Central memory CD8-positive, alpha-beta T cell (primary cell): ENCODE data around the gene IFNA7.
A peak's percentile ranks its signal among the peaks of the same experiment; 100 is the strongest.

Experiments
- ATAC-seq: fragments of 150-1000 bp; cut with Tn5 transposase; replicated peaks from 2 replicates; pipeline ENCODE4 v1.10.0; 2022; ENCODE audit warnings: mild to moderate bottlenecking, moderate FRiP score, moderate number of reproducible peaks; ENCODE audit not compliant: poor library complexity, severe bottlenecking; ENCODE audit errors: extremely low read depth
- DNase-seq, 2 donors: peaks; one replicate each; pipeline ENCODE4 v3.0.0; 2021; ENCODE audit warnings: low spot score in 2 of 2
- H3K27ac Mint-ChIP-seq: one replicate; pipeline ENCODE4 v1.8.0; 2022; ENCODE audit warnings: low read depth, mild to moderate bottlenecking, moderate library complexity, mixed read lengths
- H3K27me3 Mint-ChIP-seq: one replicate; pipeline ENCODE4 v1.8.0; 2022; ENCODE audit warnings: mixed read lengths
- H3K36me3 Mint-ChIP-seq: one replicate; pipeline ENCODE4 v1.8.0; 2022; ENCODE audit warnings: mild to moderate bottlenecking, moderate library complexity, mixed read lengths; ENCODE audit not compliant: insufficient read depth
- H3K4me1 Mint-ChIP-seq: one replicate; pipeline ENCODE4 v1.8.0; 2022; ENCODE audit warnings: mixed read lengths
- H3K4me3 Mint-ChIP-seq: one replicate; pipeline ENCODE4 v1.8.0; 2022; ENCODE audit warnings: mild to moderate bottlenecking, moderate library complexity, mixed read lengths
- H3K9me3 Mint-ChIP-seq: one replicate; pipeline ENCODE4 v1.8.0; 2022; ENCODE audit warnings: mixed read lengths

The IFNA7 gene

DNA sequence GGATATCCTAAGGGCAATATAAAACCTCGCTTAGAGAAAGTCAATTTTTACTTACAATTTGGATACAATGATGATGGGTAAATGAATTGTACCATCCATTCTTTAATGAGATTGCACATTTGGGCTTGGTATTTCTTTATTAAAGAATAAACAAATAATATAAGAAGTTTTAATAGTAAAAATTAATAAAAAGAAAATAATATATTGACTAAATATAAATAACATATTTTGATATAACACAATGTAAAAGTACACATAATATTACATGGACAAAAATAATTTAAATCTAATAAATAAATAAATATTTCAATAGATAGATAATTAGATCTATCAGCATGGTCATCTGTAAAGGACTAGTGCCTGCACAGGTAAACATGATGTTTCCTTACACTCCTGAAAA, 36.5 kb downstream of the IFNA7 start:
- Mint-ChIP-seq H3K4me3 (no peak overlapping the region), H3K27ac (no peak overlapping the region), H3K27me3 (peaks cover 9% of the 10 kb centered on the region), H3K4me1 (peaks cover 32% of the 10 kb centered on the region), H3K36me3 (no peaks in the 10 kb centered on the region), H3K9me3 (no peaks in the 10 kb centered on the region)
- DNase-seq = no peak
- ATAC-seq = no peak

DNA sequence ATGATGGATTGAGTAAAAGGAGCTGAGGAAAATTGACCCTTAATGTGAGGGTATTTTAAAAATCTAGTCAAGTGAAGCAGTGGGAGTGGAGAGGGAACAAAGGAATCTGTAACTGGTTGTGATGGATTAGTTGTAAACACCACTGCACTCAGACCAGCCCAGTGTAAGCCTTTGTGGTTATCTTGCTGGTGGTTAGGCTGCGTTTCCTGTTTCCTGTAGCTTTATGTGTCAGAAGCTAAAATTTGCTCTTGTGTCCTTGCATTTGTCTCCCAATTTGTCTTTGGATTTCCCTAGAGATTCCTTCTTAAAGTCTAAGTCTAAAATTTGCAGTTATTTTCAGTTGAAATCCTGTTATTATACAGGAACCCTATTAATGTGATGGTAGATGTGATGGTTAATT, 41.8 kb downstream of the IFNA7 start:
- Mint-ChIP-seq H3K36me3 (no peaks in the 10 kb centered on the region), H3K27me3 (no peaks in the 10 kb centered on the region), H3K9me3 (peaks cover 5% of the 10 kb centered on the region), H3K4me1 (peaks cover 46% of the 10 kb centered on the region), H3K27ac (peak overlapping the region; percentile 26), H3K4me3 (peak overlapping the region; percentile 55)
- peak; percentile 89 for ATAC-seq
- no peak for DNase-seq

DNA sequence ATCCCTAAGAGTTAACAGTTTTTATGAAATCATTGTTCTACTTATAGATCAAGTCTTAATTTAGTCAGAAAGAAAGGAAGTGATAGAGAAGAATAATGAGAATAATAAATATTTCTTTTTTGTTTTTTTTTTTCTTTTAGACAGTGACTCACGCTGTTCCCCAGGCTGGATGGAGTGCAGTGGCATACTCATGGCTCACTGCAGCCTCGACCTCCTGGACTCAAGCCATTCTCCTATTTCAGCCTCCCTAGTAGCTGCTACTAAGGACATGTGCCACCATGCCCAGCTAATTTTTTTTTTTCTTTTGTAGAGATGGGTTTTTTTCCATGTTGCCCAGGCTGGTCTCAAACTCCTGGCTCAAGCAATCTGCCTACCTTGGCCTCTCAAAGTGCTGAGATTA, 46.5 kb downstream of the IFNA7 start:
- peaks cover 20% of the 10 kb centered on the region for H3K4me1 Mint-ChIP-seq
- H3K36me3 Mint-ChIP-seq = no peaks in the 10 kb centered on the region
- no peak for DNase-seq
- H3K27ac Mint-ChIP-seq = no peak overlapping the region
- ATAC-seq = no peak
- H3K4me3 Mint-ChIP-seq = no peak overlapping the region
- no peaks in the 10 kb centered on the region for H3K27me3 Mint-ChIP-seq
- H3K9me3 Mint-ChIP-seq = peaks cover 5% of the 10 kb centered on the region

DNA sequence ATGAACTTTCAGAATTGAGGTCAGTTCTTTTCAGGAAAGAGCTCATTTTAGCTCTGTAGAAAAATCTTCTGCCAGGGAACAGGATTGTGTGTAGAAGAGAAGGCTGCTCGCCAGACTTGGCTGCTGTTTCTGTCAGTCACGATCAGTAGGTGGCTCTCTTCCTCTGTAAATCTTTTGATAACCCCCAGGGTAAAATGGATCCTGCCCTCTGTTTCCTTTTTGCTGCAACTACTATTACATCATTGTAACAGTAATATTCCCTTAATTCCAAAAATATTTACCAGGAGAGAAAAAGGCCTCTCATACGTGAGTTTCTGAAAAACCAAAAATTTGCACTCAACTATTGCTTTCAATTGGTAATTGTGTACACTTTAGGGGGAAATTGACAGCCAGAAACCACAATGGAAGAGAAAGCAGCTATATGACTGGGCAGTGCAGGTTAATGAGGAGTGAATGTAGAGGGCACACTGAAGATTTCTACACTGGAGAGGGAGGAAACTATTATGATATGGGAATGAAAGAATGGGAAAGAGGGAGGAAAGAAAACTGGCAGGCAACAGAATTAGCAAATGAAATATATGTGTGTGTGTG, 47.9 kb downstream of the IFNA7 start:
- Mint-ChIP-seq H3K4me1 (peaks cover 11% of the 10 kb centered on the region), H3K4me3 (no peak overlapping the region), H3K9me3 (peaks cover 5% of the 10 kb centered on the region), H3K36me3 (no peaks in the 10 kb centered on the region), H3K27me3 (peaks cover 8% of the 10 kb centered on the region), H3K27ac (no peak overlapping the region)
- ATAC-seq (no peak), DNase-seq (no peak)

DNA sequence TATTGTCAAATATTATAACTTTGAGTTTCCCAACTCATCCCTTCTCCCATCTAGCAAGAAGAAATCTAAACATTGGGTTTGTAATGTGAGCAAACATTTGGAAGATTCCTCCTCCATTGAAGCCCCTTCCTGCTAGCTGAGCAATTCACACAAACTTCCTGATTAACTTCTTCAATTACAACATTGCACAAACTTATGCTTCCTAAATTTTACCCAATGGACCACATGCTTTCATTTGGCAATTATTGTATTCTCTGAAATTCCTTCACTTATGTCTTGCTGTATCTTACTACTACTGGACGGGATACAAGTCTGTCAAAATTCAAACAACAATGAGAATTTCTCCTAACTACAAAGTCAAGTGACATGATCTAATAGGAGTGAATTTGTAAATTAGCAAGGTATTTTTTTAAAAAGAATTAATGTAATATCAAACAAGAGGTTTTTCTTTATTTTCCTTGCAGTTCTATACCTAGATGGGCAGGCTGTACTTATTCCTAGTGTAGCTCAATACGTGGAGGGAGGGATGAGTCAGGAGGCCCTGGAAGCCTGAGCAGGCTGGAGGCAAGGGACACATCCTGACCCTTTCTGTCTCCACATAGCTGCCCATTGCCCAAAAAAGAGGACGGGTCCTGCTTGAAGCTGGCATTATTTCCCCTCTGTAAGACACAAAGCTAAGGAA, 48.5 kb downstream of the IFNA7 start:
- Mint-ChIP-seq H3K27me3 (peaks cover 8% of the 10 kb centered on the region), H3K9me3 (peaks cover 5% of the 10 kb centered on the region), H3K36me3 (no peaks in the 10 kb centered on the region), H3K4me1 (peaks cover 7% of the 10 kb centered on the region), H3K27ac (no peak overlapping the region), H3K4me3 (no peak overlapping the region)
- ATAC-seq (no peak), DNase-seq (no peak)
